ENCODE measurements around the gene PRSS57. TPM values are rescaled to one million over a fixed set of nuclear protein-coding genes. Genes with fewer than 3 reads are reported as not detected.
"Not testable (repeated sequence)": the region's sequence is repeated elsewhere in the genome, so short reads cannot be mapped to it uniquely, and the experiment has no call there.

The PRSS57 gene
- total RNA-seq, 1 experiment from 2014 or later: not detected

- H3K4me3 ChIP-seq (ENCODE audit: low read length): no peak within 1 kb of the TSS
- no peak within 1 kb of the TSS for H3K9ac ChIP-seq (ENCODE audit: low read length)
These were observed 13.2 kb upstream of the PRSS57 start, which contains the start of gene PALM for GRCh38 chr19:708154-709143. PALM (plus strand) TSS chr19:708935; CDS start chr19:709147, 212 bp downstream.

GRCh38 chr19:704447-704741 lies 9.1 kb upstream of the PRSS57 start:
- H3K36me3 ChIP-seq (ENCODE audit: insufficient read depth, low read length): no peaks in the 10 kb centered on the region
- H4K20me1 ChIP-seq (ENCODE audit: insufficient read depth, low read depth, low read length): no peaks in the 10 kb centered on the region
- no peak overlapping the region for H3K4me2 ChIP-seq (ENCODE audit: low read depth, low read length, poor library complexity, severe bottlenecking)
- no peaks in the 10 kb centered on the region for H3K9me2 ChIP-seq (replicated peaks; ENCODE audit: insufficient read depth, low read length)
- no peaks in the 10 kb centered on the region for H3K27me3 ChIP-seq (ENCODE audit: low read length)
- no peaks in the 10 kb centered on the region for H3K4me1 ChIP-seq (ENCODE audit: low read length)
- H3K27ac ChIP-seq (ENCODE audit: low read length): no peak overlapping the region
- H3K9ac ChIP-seq (ENCODE audit: low read length): no peak overlapping the region
- H3K4me3 ChIP-seq (ENCODE audit: low read length): no peak overlapping the region
- DNase-seq: no peak
- no peaks in the 10 kb centered on the region for H3K9me3 ChIP-seq (ENCODE audit: low read length)
- no peaks in the 10 kb centered on the region for H3K79me2 ChIP-seq (ENCODE audit: low read length)
- no peak overlapping the region for H2AFZ ChIP-seq (ENCODE audit: low read length)

More at GRCh38 chr19:708154-709143, 13.2 kb upstream of the PRSS57 start, which contains the start of gene PALM:
- no peak within 1 kb of the TSS for H2AFZ ChIP-seq (ENCODE audit: low read length)
- H3K36me3 ChIP-seq (ENCODE audit: insufficient read depth, low read length): no peaks in the 10 kb centered on the region
- H3K27ac ChIP-seq (ENCODE audit: low read length): no peak within 1 kb of the TSS
- no peaks in the 10 kb centered on the region for H4K20me1 ChIP-seq (ENCODE audit: insufficient read depth, low read depth, low read length)
- H3K4me1 ChIP-seq (ENCODE audit: low read length): no peaks in the 10 kb centered on the region
- no peaks in the 10 kb centered on the region for H3K27me3 ChIP-seq (ENCODE audit: low read length)
- no peaks in the 10 kb centered on the region for H3K9me3 ChIP-seq (ENCODE audit: low read length)
- H3K79me2 ChIP-seq (ENCODE audit: low read length): no peaks in the 10 kb centered on the region
- DNase-seq: no peak
- H3K9me2 ChIP-seq (replicated peaks; ENCODE audit: insufficient read depth, low read length): no peaks in the 10 kb centered on the region
- no peak within 1 kb of the TSS for H3K4me2 ChIP-seq (ENCODE audit: low read depth, low read length, poor library complexity, severe bottlenecking)

GRCh38 chr19:703651-704446 lies 8.6 kb upstream of the PRSS57 start:
- no peaks in the 10 kb centered on the region for H3K9me3 ChIP-seq (ENCODE audit: low read length)
- no peaks in the 10 kb centered on the region for H3K36me3 ChIP-seq (ENCODE audit: insufficient read depth, low read length)
- no peak overlapping the region for H2AFZ ChIP-seq (ENCODE audit: low read length)
- DNase-seq: peak; percentile 83
- no peaks in the 10 kb centered on the region for H3K9me2 ChIP-seq (replicated peaks; ENCODE audit: insufficient read depth, low read length)
- no peak overlapping the region for H3K4me2 ChIP-seq (ENCODE audit: low read depth, low read length, poor library complexity, severe bottlenecking)
- no peak overlapping the region for H3K4me3 ChIP-seq (ENCODE audit: low read length)
- H3K27me3 ChIP-seq (ENCODE audit: low read length): no peaks in the 10 kb centered on the region
- no peak overlapping the region for H3K9ac ChIP-seq (ENCODE audit: low read length)
- H4K20me1 ChIP-seq (ENCODE audit: insufficient read depth, low read depth, low read length): no peaks in the 10 kb centered on the region
- no peak overlapping the region for H3K27ac ChIP-seq (ENCODE audit: low read length)
- H3K79me2 ChIP-seq (ENCODE audit: low read length): no peaks in the 10 kb centered on the region
- H3K4me1 ChIP-seq (ENCODE audit: low read length): no peaks in the 10 kb centered on the region

GRCh38 chr19:703329-703650 lies 8.0 kb upstream of the PRSS57 start:
- Histone ChIP-seq H3K4me2 (ENCODE audit: low read depth, low read length, poor library complexity, severe bottlenecking) (no peak overlapping the region), H3K27me3 (ENCODE audit: low read length) (no peaks in the 10 kb centered on the region), H3K9me3 (ENCODE audit: low read length) (no peaks in the 10 kb centered on the region), H3K9me2 (replicated peaks; ENCODE audit: insufficient read depth, low read length) (no peaks in the 10 kb centered on the region), H3K9ac (ENCODE audit: low read length) (no peak overlapping the region), H3K27ac (ENCODE audit: low read length) (no peak overlapping the region), H3K4me1 (ENCODE audit: low read length) (no peaks in the 10 kb centered on the region), H2AFZ (ENCODE audit: low read length) (no peak overlapping the region), H3K79me2 (ENCODE audit: low read length) (no peaks in the 10 kb centered on the region), H3K36me3 (ENCODE audit: insufficient read depth, low read length) (no peaks in the 10 kb centered on the region), H3K4me3 (ENCODE audit: low read length) (no peak overlapping the region), H4K20me1 (ENCODE audit: insufficient read depth, low read depth, low read length) (no peaks in the 10 kb centered on the region)
- DNase-seq: no peak

- not testable (repeated sequence) for H3K9me2 ChIP-seq (replicated peaks; ENCODE audit: insufficient read depth, low read length); H3K9ac ChIP-seq (ENCODE audit: low read length); DNase-seq; H3K27me3 ChIP-seq (ENCODE audit: low read length); H3K27ac ChIP-seq (ENCODE audit: low read length); H3K4me1 ChIP-seq (ENCODE audit: low read length); H4K20me1 ChIP-seq (ENCODE audit: insufficient read depth, low read depth, low read length); H3K9me3 ChIP-seq (ENCODE audit: low read length); H3K4me2 ChIP-seq (ENCODE audit: low read depth, low read length, poor library complexity, severe bottlenecking); H3K36me3 ChIP-seq (ENCODE audit: insufficient read depth, low read length); H2AFZ ChIP-seq (ENCODE audit: low read length); H3K79me2 ChIP-seq (ENCODE audit: low read length); H3K4me3 ChIP-seq (ENCODE audit: low read length)
These were observed 7.6 kb upstream of the PRSS57 start for GRCh38 chr19:702847-703246.

GRCh38 chr19:699885-700284 lies 4.6 kb upstream of the PRSS57 start:
- H3K4me1 ChIP-seq (ENCODE audit: low read length); DNase-seq; H3K79me2 ChIP-seq (ENCODE audit: low read length); H3K4me3 ChIP-seq (ENCODE audit: low read length); H3K27me3 ChIP-seq (ENCODE audit: low read length); H3K9ac ChIP-seq (ENCODE audit: low read length); H3K27ac ChIP-seq (ENCODE audit: low read length); H3K36me3 ChIP-seq (ENCODE audit: insufficient read depth, low read length); H3K4me2 ChIP-seq (ENCODE audit: low read depth, low read length, poor library complexity, severe bottlenecking); H3K9me3 ChIP-seq (ENCODE audit: low read length); H2AFZ ChIP-seq (ENCODE audit: low read length); H3K9me2 ChIP-seq (replicated peaks; ENCODE audit: insufficient read depth, low read length); H4K20me1 ChIP-seq (ENCODE audit: insufficient read depth, low read depth, low read length): not testable (repeated sequence)

- not testable (repeated sequence) for H3K4me3 ChIP-seq (ENCODE audit: low read length); DNase-seq; H3K4me2 ChIP-seq (ENCODE audit: low read depth, low read length, poor library complexity, severe bottlenecking); H2AFZ ChIP-seq (ENCODE audit: low read length); H3K9ac ChIP-seq (ENCODE audit: low read length); H3K9me2 ChIP-seq (replicated peaks; ENCODE audit: insufficient read depth, low read length); H3K36me3 ChIP-seq (ENCODE audit: insufficient read depth, low read length); H3K79me2 ChIP-seq (ENCODE audit: low read length); H3K27me3 ChIP-seq (ENCODE audit: low read length); H3K9me3 ChIP-seq (ENCODE audit: low read length); H3K4me1 ChIP-seq (ENCODE audit: low read length); H3K27ac ChIP-seq (ENCODE audit: low read length); H4K20me1 ChIP-seq (ENCODE audit: insufficient read depth, low read depth, low read length)
These were observed 3.3 kb upstream of the PRSS57 start for GRCh38 chr19:698529-698928.

- no peak overlapping the region for H3K9ac ChIP-seq (ENCODE audit: low read length)
These were observed 536 bp downstream of the PRSS57 start for GRCh38 chr19:694481-695351.

More at GRCh38 chr19:694481-695351, 536 bp downstream of the PRSS57 start:
- H3K27ac ChIP-seq (ENCODE audit: low read length): no peak overlapping the region
- H4K20me1 ChIP-seq (ENCODE audit: insufficient read depth, low read depth, low read length): no peaks in the 10 kb centered on the region
- no peak for DNase-seq
- H3K4me2 ChIP-seq (ENCODE audit: low read depth, low read length, poor library complexity, severe bottlenecking): no peak overlapping the region
- no peaks in the 10 kb centered on the region for H3K9me2 ChIP-seq (replicated peaks; ENCODE audit: insufficient read depth, low read length)
- no peaks in the 10 kb centered on the region for H3K36me3 ChIP-seq (ENCODE audit: insufficient read depth, low read length)
- no peaks in the 10 kb centered on the region for H3K79me2 ChIP-seq (ENCODE audit: low read length)
- no peak overlapping the region for H2AFZ ChIP-seq (ENCODE audit: low read length)
- no peaks in the 10 kb centered on the region for H3K9me3 ChIP-seq (ENCODE audit: low read length)
- no peaks in the 10 kb centered on the region for H3K27me3 ChIP-seq (ENCODE audit: low read length)
- no peaks in the 10 kb centered on the region for H3K4me1 ChIP-seq (ENCODE audit: low read length)
- no peak overlapping the region for H3K4me3 ChIP-seq (ENCODE audit: low read length)
